Measurements from ENCODE around the gene C1QTNF9.
"Not testable (repeated sequence)": the region's sequence is repeated elsewhere in the genome, so short reads cannot be mapped to it uniquely, and the experiment has no call there.

Gene C1QTNF9

DNA sequence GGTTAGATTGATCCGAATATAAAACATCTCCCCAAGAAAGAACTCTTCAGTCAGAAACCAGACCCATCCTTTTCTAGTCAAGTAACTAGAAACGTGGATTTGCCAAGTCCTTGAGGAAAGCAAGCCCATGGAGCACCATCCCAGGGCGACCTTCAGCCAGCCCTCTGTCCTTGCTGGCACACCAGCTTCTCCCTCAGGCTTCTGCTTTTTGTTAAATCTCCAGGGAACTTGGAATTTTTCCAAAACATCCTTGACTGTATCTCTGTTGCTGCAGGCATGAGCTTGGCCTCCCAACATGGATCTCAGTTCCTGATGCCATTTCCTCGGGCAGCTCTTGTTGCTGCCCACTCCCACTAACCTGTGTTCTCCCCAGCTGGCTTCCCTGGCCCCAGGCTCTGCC, 27.1 kb upstream of the C1QTNF9 start:
- no peak for DNase-seq (ENCODE audit: low read depth in 2 of 2)

DNA sequence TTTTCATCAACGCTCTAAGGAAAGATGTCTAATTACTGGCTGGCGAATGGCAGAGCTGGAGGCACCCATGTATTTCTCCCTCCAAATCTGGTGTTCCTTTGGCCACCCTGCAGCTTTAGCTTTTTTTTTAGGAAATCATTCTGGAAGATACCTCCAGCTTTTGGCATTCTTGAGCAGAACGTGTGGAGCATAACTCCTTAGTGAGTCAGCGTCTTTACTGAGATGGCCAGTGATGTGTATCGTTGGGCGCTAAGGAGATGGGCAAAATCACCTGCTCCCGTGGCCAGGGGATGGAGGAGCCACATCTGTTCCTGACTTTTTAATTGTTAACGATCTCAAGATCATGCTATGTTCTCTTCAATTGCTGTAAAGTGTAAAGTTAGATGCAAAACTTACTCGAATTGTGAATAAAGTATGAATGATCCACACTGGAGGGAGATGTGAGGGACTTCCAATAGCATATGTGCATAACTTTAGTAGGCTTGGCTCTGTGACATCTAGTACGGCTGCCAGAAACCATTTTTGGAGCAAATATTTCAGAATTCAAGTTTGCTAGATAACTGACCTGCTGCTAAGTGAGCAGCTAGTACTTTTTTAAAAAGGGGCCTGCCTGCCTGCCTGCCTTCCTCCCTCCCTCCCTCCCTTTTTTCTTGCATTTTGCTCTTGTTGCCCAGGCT, 24.4 kb upstream of the C1QTNF9 start:
- no peak for DNase-seq (ENCODE audit: low read depth in 2 of 2)

DNA sequence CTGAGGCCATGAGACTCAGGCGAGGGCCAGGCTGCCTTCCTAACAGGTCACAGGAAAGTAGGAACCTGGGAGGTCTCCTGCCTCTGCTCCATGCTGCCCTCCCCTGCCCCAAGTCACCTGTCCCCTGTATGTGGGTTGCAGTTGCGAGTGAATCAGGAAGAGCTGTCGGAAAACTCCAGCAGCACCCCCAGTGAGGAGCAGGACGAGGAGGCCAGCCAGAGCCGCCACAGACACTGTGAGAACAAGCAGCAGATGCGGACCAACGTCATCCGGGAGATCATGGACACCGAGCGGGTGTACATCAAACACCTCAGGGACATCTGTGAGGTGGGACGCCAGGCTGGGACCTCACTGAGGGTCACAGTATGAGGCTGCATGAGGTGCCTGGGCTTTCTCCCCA, 22.8 kb upstream of the C1QTNF9 start:
- no peak for DNase-seq (ENCODE audit: low read depth in 2 of 2)

DNA sequence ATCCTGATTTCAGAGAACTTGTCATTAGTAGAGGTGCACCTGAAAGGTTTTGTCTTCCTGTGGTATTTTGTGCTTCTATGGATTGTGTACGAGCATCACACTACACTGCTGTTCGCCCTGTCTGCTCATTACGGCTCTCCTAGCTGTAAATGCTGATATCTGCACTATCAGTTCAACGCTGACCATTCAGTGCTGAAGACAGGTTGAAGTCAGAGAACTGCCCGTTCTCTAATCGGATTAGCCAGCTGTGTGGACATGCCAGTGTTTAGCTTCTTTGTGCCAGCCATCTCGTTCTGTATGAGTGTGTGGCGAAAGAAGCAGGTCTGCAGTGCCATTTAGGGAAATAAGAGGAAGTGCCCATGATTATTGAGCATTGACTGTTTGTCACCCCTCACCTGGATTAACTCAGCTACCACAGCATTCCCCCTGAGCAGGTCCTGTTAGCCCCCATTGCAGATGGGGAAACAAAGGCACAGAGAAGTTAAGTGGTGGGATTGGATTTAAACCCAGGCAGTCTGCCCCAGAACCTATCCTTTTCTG, 21.6 kb upstream of the C1QTNF9 start:
- DNase-seq (ENCODE audit: low read depth in 2 of 2) = no peak

DNA sequence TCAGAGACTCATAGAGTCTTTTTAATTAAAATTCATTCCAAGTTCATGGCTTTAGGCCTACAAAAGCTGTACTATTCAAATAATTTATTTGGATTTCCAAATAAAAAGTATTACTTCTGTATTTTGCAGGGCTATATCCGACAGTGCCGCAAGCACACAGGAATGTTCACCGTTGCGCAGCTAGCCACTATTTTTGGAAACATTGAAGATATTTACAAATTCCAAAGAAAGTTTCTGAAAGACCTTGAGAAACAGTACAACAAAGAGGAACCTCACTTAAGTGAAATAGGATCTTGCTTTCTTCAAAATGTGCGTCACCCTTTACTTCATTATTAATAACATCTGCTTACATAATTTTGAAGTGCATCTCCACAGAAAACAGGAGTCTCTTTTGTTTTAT, 20.5 kb upstream of the C1QTNF9 start:
- DNase-seq (ENCODE audit: low read depth in 2 of 2) = no peak

DNA sequence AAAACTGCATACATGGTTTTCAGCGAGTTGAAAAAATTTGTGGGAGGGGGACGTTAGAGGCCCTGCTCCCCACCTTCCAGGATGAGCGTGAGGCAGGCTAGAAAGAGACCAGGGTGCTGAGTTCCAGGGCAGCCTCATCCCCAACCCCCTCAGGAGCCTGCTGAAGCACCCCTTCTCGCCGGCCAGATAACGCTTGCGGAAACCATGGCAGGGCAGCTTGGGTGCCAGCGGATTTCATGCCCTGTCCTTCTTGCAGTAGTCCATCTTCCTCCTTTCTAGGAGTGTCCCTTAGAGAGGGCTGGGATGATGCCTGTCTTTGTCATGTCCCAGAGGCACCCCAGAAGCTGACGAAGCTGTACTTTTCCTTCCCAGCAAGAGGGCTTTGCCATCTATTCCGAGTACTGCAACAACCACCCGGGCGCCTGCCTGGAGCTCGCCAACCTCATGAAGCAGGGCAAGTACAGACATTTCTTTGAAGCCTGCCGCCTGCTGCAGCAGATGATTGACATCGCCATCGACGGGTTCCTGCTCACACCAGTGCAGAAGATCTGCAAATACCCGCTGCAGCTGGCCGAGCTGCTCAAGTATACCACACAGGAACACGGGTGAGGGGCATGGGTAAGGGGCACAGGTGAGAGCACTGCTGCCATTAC, 19.0 kb upstream of the C1QTNF9 start:
- DNase-seq (ENCODE audit: low read depth in 2 of 2) = no peak

DNA sequence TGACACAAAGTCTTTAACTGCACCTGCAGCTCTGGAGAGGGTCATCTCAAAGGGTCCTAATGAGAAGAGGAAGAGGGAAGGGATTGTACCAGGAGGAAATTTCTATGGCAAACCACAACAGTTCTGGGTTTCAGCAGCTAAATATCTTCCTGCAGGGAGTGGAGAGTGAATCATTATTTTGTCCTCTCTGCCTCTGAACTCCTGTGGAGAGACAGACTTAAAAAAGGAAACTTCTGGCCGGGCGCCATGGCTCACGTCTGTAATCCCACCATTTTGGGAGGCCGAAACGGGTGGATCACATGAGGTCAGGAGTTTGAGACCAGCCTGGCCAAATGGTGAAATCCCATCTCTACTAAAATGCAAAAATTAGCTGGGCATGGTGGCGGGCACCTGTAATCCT, 16.9 kb upstream of the C1QTNF9 start:
- DNase-seq (ENCODE audit: low read depth in 2 of 2) = no peak

DNA sequence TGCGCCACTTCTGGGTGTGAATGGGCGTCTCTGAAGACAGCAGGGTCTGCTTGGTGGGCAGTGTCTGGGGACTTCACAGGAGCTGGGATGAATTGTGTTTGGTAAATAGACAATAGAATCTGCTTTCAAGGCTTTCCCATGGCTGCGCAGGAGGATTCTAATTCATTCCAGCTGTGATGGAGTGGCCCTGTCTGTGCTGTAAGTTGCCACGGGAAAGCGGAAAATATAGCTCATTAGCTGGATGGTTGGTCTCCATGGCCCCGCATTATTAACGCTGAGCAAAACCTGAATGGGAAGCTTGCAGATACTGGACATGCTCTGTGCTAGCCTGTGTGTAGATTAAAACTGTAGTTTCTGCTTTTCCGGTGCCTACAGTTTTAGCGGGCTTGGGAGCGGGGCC, 15.6 kb upstream of the C1QTNF9 start:
- no peak for DNase-seq (ENCODE audit: low read depth in 2 of 2)

DNA sequence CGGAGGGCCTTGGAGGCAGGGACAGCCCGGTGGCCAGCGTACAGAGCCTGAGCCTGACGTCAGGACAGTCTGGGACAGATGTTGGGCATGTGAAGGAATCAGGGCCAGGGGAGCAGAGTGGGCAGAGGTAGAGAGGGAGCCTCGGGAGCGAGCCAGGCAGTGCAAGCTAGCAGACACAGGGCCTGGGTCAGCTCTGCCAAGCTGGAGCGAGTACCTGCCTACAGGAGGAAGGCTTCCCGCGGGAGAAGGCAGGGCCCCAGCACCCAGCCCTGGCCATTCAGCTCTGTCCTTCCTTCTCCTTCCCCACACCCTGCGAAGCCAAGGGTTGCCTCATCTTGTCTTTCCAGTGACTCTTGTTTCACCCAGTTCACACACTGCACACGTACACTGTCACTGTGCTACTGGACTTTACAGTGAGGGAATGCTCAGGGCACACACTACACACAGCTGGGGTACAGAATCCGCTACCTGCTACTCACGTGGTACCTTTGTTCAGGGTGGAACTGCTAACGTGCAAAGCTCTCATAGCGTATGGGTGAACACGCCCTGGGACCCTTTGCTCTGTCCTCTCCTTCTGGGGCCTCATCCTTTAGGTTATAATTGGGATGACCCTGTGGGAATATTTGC, 9.8 kb upstream of the C1QTNF9 start:
- no peak for DNase-seq (ENCODE audit: low read depth in 2 of 2)

DNA sequence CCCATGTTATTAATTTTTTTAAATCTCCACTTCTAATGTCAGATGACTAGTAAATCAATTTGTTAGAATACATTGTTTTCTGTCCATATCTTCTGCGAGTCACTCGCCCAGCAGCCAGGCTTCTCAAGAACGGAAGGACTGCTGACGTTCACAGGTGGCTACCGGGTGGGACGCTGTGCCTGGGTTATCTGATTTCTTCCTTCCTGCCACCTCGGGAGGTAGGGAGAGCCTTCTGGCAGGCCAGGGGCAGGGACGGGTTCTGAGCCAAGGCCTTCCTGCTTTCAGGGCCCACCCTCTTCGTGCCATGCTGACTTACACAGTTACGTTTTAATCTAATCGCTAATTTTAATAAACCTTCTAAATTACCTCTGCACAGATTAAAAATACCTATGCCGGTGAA, 7.9 kb upstream of the C1QTNF9 start:
- no peak for DNase-seq (ENCODE audit: low read depth in 2 of 2)

DNA sequence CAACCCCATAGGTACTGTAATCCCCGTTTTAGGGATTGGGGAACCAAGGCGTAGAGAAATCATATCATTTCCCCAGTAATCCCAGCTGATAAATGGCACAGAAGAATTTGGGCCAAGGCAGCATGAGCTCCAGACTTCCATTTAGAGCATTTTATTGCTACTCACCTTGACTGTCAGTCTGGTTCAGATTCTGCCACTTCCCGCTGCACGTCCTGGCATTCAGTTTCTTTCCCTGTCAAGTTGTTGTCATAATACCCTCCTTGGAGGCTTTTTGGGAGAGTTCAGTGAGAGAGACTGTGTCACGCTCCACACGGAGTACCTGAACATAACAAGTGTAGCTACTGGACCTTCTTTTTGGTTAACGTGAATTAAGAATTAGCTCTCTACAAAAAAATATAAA, 7.5 kb upstream of the C1QTNF9 start:
- DNase-seq (ENCODE audit: low read depth in 2 of 2) = no peak

DNA sequence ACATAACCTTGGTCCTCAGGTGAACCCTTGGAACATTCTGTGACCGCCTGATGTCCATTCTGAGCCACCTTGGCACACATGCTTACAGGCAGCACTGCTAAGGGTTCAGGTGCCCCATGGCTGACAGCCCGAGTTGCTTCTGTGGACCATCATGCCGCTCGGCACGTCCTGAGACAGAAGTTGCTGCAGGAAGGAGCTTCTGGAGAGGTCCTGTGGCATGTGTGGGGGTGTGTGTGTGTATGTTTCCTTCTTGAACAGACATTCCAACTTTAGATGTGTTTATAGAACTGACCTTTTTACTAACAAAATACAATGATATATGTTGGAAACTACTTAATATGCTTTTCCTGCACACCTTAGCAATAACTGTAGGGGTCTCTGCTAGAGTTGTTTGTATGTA, 4.8 kb upstream of the C1QTNF9 start:
- DNase-seq (ENCODE audit: low read depth in 2 of 2) = no peak

DNA sequence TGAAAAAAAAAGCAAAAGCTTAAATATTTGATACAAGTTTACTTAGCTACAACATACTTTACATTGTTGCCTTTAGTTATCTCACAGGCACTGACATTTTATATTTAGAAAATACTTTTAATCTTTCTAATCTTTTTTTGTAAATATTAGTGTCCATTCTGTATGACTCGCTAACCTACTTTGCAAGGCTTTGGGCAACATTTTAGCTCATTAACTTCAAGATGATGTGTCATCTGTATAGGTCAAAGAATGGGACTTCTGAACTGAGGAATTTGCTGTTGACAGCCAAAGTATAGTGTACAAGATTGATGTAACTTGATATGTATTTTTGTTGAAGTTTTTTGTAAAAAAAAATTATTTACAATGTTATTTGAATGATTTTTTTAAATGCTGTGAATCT, 2.7 kb upstream of the C1QTNF9 start:
- DNase-seq (ENCODE audit: low read depth in 2 of 2) = no peak

DNA sequence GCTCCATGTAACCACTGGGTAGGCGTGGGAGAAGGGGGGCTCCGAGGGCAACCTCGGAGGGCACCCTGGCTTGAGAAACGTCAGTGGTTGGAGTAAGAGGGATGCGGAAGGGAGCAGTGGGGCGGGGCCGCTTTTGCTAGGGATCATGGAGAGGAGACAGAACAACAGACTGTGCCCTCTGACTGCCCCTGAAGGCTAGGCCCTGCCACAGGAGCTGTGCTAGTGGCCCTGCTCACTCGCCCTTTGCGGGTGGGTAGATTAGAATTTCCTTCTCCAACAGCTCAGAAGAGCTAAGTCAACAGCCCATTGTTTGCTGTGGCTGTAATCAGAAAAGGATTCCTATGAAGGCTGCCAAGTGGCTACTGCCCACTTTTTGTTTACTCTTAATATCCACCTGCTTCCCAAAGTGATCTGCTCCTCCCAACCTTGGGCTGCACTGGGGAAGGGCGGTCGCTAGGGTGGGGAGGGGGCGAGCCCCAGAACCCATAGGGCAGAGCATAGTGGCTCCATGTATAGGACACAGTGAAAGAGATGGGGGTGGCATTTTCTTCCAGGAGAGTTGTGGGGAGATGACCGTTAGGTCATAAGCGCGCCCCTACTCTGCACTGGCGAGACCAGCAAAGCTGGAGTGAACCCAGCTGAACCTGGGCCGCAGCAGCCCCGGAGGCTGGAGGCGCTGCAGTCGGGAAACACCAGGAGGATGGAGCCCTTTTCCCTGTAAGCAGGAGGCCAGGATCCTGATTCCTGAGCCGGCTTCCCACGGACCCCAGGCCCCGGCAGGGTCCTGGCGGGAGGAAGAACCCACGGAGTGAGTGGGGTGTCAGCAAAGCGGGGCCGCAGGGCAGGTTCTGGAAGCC, 1.9 kb upstream of the C1QTNF9 start:
- no peak for DNase-seq (ENCODE audit: low read depth in 2 of 2)

DNA sequence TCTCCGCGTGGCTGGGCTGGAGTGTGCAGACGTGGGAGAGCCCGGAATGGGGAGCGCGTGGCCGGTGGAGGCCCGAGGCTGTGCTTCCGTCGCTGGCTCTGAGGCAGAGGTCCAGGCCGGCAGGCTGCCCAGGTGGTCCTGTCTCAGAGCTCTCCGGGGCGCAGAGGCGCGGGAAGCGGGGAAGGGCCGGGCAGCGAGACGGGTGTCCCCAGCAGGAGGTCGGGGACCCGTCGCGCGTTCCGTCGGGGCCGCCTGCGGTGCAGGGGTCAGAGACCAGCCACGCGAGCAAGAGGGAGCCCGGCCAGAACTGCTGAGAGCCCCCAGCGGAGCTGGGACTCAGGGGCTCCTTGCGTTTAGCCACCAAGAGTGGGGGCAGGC, 1.3 kb upstream of the C1QTNF9 start:
- DNase-seq (ENCODE audit: low read depth in 2 of 2) = no peak

DNA sequence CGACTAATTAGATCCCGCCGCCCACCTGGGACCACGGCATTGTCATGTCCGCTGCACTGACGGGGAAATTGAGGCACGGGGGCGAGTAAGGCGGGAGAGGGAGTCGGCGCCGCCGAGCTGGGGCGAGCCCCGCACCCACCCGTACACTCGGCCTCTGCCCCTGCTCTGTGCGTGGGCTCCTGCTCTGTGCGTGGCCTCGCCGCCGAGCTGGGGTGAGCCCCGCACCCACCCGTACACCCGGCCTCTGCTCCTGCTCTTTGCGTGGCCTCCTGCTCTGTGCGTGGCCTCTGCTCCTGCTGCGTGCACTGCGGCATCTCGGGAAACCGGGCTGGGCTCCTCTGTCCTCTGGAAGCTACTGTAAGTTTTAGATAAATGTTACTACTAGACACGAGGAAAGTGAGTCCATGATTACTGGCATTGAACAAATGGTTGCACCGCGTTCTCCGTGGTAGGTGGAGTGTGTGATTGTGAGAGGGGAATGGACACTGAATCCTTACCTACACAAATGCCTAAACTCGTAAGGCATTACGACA, 826 bp upstream of the C1QTNF9 start:
- DNase-seq (ENCODE audit: low read depth in 2 of 2) = no peak

DNA sequence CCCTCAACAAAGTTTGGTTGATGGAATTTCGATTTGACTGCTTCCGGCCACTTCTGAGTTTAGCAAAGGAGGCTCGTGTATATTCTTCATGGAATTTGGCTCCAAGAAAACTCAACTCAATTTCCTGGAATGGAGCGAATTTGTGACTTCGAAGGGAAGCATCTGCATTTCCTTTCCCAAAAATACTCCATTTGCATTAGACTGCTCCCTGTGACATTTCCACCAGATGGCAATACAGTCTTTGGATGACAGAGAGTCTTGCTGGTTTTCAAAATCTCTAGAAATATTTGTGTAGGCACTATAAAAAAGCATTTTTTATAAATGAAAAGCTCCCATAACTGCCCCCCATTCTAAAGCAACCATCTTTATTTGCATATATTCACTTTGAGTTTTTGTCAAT, 4.1 kb downstream of the C1QTNF9 start:
- DNase-seq (ENCODE audit: low read depth in 2 of 2) = no peak

DNA sequence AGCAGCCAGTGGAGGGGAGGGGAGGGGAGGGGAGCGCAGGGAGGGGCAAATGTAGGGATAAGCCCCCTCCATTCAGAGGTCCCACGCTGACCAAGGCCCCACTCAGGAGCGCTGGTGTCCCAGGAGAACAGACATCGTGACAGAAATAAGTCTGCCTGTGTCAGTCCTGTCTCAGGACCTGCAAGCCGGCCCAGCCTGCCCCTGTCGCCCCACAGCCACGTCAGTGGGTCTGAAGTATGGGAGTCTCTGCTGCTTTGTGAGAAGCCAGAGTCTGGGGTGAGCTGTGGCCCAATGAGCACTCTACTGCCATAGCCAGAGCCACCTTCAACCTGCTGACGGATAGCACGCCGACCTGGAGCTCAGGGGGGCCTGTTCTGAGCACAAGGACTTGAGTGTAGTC, 8.5 kb downstream of the C1QTNF9 start:
- not testable (repeated sequence) for DNase-seq (ENCODE audit: low read depth in 2 of 2)

DNA sequence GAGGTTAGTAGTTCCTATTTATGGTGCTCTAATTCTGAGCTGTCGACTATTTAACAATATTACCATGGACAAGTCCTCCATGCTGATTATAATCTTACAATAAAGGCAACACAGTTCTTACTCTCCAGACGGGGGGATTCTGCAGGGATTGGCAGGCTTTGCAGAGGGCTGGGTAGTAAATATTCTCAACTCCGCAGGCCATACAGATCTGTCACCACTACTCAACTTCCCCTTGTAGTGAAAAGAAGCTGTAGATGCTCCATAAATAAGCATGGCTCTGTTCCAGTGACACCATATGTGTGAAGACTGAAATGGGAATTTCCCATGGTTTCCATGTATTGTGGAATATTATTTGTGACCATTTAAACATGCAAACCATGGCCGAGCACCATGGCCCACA, 9.5 kb downstream of the C1QTNF9 start:
- not testable (repeated sequence) for DNase-seq (ENCODE audit: low read depth in 2 of 2)

DNA sequence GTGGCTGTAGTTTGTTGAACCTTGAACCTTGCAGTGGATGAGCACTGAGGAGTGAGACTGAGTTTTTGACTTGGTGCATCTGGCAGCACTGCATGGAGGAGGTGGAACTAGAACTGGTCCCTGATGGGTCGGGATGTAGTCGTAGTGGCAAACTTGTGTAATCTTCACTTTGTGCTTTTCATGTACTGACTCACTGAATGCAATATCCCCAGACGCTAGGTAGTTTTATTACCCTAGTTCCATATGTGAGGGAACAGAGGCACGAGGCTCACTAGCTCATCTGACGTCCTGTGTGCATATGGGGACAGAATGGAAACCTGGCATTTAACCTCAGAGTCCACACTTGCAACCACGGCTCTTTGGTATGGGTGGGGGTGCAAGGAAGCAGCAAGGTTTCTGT, 10.3 kb downstream of the C1QTNF9 start:
- not testable (repeated sequence) for DNase-seq (ENCODE audit: low read depth in 2 of 2)

DNA sequence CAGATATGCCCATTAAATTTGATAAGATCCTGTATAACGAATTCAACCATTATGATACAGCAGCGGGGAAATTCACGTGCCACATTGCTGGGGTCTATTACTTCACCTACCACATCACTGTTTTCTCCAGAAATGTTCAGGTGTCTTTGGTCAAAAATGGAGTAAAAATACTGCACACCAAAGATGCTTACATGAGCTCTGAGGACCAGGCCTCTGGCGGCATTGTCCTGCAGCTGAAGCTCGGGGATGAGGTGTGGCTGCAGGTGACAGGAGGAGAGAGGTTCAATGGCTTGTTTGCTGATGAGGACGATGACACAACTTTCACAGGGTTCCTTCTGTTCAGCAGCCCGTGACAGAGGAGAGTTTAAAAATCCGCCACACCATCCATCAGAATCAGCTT, 12.0 kb downstream of the C1QTNF9 start:
- not testable (repeated sequence) for DNase-seq (ENCODE audit: low read depth in 2 of 2)

DNA sequence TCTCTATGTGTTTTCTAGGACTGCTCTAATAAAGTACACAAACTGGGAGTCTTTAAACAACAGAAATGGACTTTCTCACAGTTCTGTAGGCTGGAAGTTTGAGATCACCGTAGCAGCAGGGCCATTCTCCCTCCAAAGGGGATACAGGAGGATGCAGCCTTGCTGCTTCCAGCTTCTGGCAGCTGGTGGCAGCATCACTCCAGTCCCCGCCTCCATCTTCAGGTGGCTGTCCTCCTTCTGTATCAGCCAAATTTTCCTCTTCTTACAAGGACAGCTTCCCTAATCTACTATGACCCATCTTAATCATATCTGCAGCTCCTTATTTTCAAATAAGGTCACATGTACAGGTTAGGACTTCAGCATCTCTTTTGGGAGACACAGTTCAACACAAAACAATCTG, 13.1 kb downstream of the C1QTNF9 start:
- DNase-seq (ENCODE audit: low read depth in 2 of 2) = not testable (repeated sequence)

Data from stimulated activated CD4-positive, alpha-beta T cell treated with anti-CD3 and anti-CD28 coated beads, Interleukin-1b, Interleukin-23, amount 100 ng/mL, for 1 hour (primary cell).